HepG2 (cell line): ENCODE results near the gene CAPS. TPM values are rescaled to one million over a fixed set of nuclear protein-coding genes. Genes with fewer than 3 reads are reported as not detected.
A peak's percentile ranks its signal among the peaks of the same experiment; 100 is the strongest.

Source experiments
- ATAC-seq: fragments of 200-7000 bp; cut with Tn5 transposase; 3 replicates; pipeline ENCODE4 v1.9.1; 2020; ENCODE audit warnings: mild to moderate bottlenecking, moderate library complexity
- BruUV-seq: library from RNA; stranded (reverse); fragments of 400-500 nt; replicated peaks from 2 replicates; lab custom pipeline; 2021; lab: Mats Ljungman, UMichigan
- CTCF ChIA-PET: fragments of 300-600 bp; formaldehyde crosslinking; extraction: SDS; loops from one replicate; lab custom pipeline; 2021; ENCODE audit warnings: low total read pairs, inconsistent platforms, low intra/inter-chr PET ratio; lab: Yijun Ruan, JAX
- POLR2A ChIA-PET: fragments of 350-600 bp; sonication (Branson Sonifier 250); formaldehyde crosslinking; loops from one replicate; lab custom pipeline; 2020; ENCODE audit warnings: antibody characterized with exemption, inconsistent platforms; lab: Yijun Ruan, JAX
- DNase-seq: peaks from one replicate; pipeline ENCODE4 v3.0.0-alpha.2; 2015; ENCODE audit warnings: low spot score
- FAIRE-seq: peaks from 3 replicates; lab custom pipeline; 2011; peaks lifted over from hg19 to GRCh38; lab: Jason Lieb, UNC
- H2AFZ ChIP-seq: one replicate; pipeline ENCODE4 v1.6.1; 2011; ENCODE audit warnings: low read length, inconsistent platforms
- H3K27ac ChIP-seq: fragments of 300-600 bp; 3 replicates; pipeline ENCODE4 v1.8.0; 2011; ENCODE audit warnings: mixed run types, mild to moderate bottlenecking, mixed read lengths, low read length, inconsistent platforms; ENCODE audit not compliant: insufficient read depth; ENCODE audit errors: extremely low read length
- H3K27me3 ChIP-seq, 2 experiments: fragments of 200-600 bp in 1 of 2; 2 replicates in 1 of 2; 3 replicates in 1 of 2; pipeline versions ENCODE4 v1.6.0 to v1.8.0; 2011; ENCODE audit warnings: low read length in 2 of 2, mild to moderate bottlenecking in 2 of 2, moderate library complexity in 2 of 2, inconsistent platforms in 1 of 2; ENCODE audit not compliant: insufficient read depth in 2 of 2, control insufficient read depth in 1 of 2
- H3K36me3 ChIP-seq, 2 experiments: fragments of 200-600 bp in 1 of 2; replicated peaks in 1 of 2; 2 replicates in 1 of 2; 3 replicates in 1 of 2; pipeline versions ENCODE4 v1.5.1 to v1.8.0; 2011; ENCODE audit warnings: low read length in 2 of 2, inconsistent platforms in 1 of 2; ENCODE audit not compliant: insufficient read depth in 2 of 2, control insufficient read depth in 1 of 2
- H3K4me1 ChIP-seq: 2 replicates; pipeline ENCODE4 v1.5.1; 2012; ENCODE audit warnings: low read length, inconsistent platforms; ENCODE audit not compliant: insufficient read depth
- H3K4me2 ChIP-seq: 2 replicates; pipeline ENCODE4 v1.6.0; 2011; ENCODE audit warnings: low read depth, low read length, inconsistent platforms
- H3K4me3 ChIP-seq, 3 experiments: fragments of 200-600 bp in 1 of 3; sonication (generic), shearing (Covaris generic) in 1 of 3; replicated peaks in 1 of 3; 2 replicates each; pipeline ENCODE4 v1.5.1; 2011 to 2016; ENCODE audit warnings: low read length in 3 of 3, inconsistent platforms in 2 of 3, low read depth in 2 of 3, mild to moderate bottlenecking in 2 of 3, control low read depth in 1 of 3, mixed read lengths in 1 of 3; ENCODE audit not compliant: insufficient read depth in 1 of 3
- H3K79me2 ChIP-seq: one replicate; pipeline ENCODE4 v1.6.1; 2011; ENCODE audit warnings: low read length, inconsistent platforms; ENCODE audit not compliant: insufficient read depth
- H3K9ac ChIP-seq: 2 replicates; pipeline ENCODE4 v1.6.0; 2011; ENCODE audit warnings: mild to moderate bottlenecking, low read depth, low read length, inconsistent platforms; ENCODE audit not compliant: insufficient read depth
- H3K9me3 ChIP-seq: 2 replicates; pipeline ENCODE4 v1.5.1; 2012; ENCODE audit warnings: mild to moderate bottlenecking, low read length
- H4K20me1 ChIP-seq: 2 replicates; pipeline ENCODE4 v1.6.0; 2011; ENCODE audit warnings: inconsistent platforms, mild to moderate bottlenecking, low read length, moderate library complexity; ENCODE audit not compliant: insufficient read depth
- ARNTL ChIP-seq: sonication (generic); formaldehyde crosslinking; IDR thresholded peaks from 2 replicates; pipeline ENCODE4 v1.4.0; 2020; ENCODE audit warnings: mild to moderate bottlenecking, missing genetic modification reagents
- IKZF4 ChIP-seq: sonication (generic); formaldehyde crosslinking; IDR thresholded peaks from 2 replicates; pipeline ENCODE4 v1.5.1; 2020; ENCODE audit warnings: borderline replicate concordance, mild to moderate bottlenecking, low read depth, missing genetic modification reagents; ENCODE audit errors: not compliant biosample characterization
- MAFF ChIP-seq: IDR thresholded peaks from 2 replicates; pipeline ENCODE4 v1.6.1; 2011; ENCODE audit warnings: low read depth, low read length, improper control_type of control experiment
- MAFK ChIP-seq, 2 experiments: IDR thresholded peaks in 1 of 2; conservative IDR thresholded peaks in 1 of 2; 2 replicates each; pipeline ENCODE4 v1.6.1; 2011; ENCODE audit warnings: improper control_type of control experiment in 2 of 2, low read length in 2 of 2
- MTA1 ChIP-seq: sonication (generic); formaldehyde crosslinking; IDR thresholded peaks from 2 replicates; pipeline ENCODE4 v1.4.0; 2020; ENCODE audit warnings: missing genetic modification reagents, mild to moderate bottlenecking, borderline replicate concordance
- NFE2L2 ChIP-seq: fragments of 150-350 bp; IDR thresholded peaks from 2 replicates; pipeline ENCODE4 v1.6.1; 2014; ENCODE audit warnings: low read length
- PPARG ChIP-seq: conservative IDR thresholded peaks from 2 replicates; pipeline ENCODE4 v1.6.1; 2016; ENCODE audit warnings: missing biosample characterization, missing genetic modification reagents
- ZBTB38 ChIP-seq: sonication (generic); formaldehyde crosslinking; IDR thresholded peaks from 2 replicates; pipeline ENCODE4 v1.5.1; 2020; ENCODE audit warnings: mild to moderate bottlenecking, missing genetic modification reagents
- ZNF230 ChIP-seq: sonication (generic); formaldehyde crosslinking; IDR thresholded peaks from 2 replicates; pipeline ENCODE4 v1.4.0; 2020; ENCODE audit warnings: mild to moderate bottlenecking, missing genetic modification reagents
- WGBS: methylation state at CpG from one replicate; pipeline ENCODE4 v1.1.6; 2017; ENCODE audit warnings: low lambda C conversion rate; 5-methylcytosine and 5-hydroxymethylcytosine counted together
- in situ Hi-C: cut with HindIII; loops from 2 replicates; pipeline ENCODE4 v1.10.0; 2017; ENCODE audit warnings: low pct_unique_long_range_greater_than_20kb; ENCODE audit not compliant: extremely low pct_ligation_motif_present
- intact Hi-C: fragments of 100-400 bp; cut with micrococcal nuclease; formaldehyde crosslinking; loops from one replicate; pipeline ENCODE4 v1.10.0; 2022; ENCODE audit not compliant: unreplicated experiment
- polyA plus RNA-seq, 8 experiments: library from polyadenylated mRNA; depleted of rRNA in 3 of 8; stranded (reverse) in 7 of 8; unstranded in 1 of 8; fragments of >200 nt; fragmentation: Illumina TruSeq in 4 of 8; extraction: Trizol in 4 of 8; gene quantifications; 2 replicates each; pipeline versions ENCODE4 v1.2.1 to v1.2.3, GENCODE V29; 2011 to 2016; ENCODE audit warnings: low read depth in 4 of 8, missing spikeins in 1 of 8, mixed read lengths in 1 of 8; ENCODE audit not compliant: insufficient read depth in 1 of 8
- total RNA-seq, 5 experiments: library from RNA; depleted of rRNA; stranded (reverse); fragments of >200 nt; fragmentation: Illumina TruSeq; extraction: Trizol; gene quantifications; 2 replicates each; pipeline ENCODE4 v1.2.3, GENCODE V29; 2016; ENCODE audit warnings: low read depth in 1 of 5
- TF ChIP-seq, protein P1 (sequence below): sonication (generic); formaldehyde crosslinking; IDR thresholded peaks from 2 replicates; pipeline ENCODE4 v1.8.0; 2022; ENCODE audit warnings: low read depth, missing genetic modification reagents
- TF ChIP-seq, protein P2 (sequence below): sonication (generic); formaldehyde crosslinking; IDR thresholded peaks from 2 replicates; pipeline ENCODE4 v1.4.0; 2020; ENCODE audit warnings: missing genetic modification reagents
- TF ChIP-seq, protein P3 (sequence below): sonication (generic); formaldehyde crosslinking; IDR thresholded peaks from 2 replicates; pipeline ENCODE4 v1.4.0; 2020; ENCODE audit warnings: missing genetic modification reagents

CAPS gene
- total and polyA plus RNA-seq, 2 of the 13 experiments (the other 11 are each of a cell fraction or from before 2014, with no cell fraction given), result 3.1 TPM

DNA sequence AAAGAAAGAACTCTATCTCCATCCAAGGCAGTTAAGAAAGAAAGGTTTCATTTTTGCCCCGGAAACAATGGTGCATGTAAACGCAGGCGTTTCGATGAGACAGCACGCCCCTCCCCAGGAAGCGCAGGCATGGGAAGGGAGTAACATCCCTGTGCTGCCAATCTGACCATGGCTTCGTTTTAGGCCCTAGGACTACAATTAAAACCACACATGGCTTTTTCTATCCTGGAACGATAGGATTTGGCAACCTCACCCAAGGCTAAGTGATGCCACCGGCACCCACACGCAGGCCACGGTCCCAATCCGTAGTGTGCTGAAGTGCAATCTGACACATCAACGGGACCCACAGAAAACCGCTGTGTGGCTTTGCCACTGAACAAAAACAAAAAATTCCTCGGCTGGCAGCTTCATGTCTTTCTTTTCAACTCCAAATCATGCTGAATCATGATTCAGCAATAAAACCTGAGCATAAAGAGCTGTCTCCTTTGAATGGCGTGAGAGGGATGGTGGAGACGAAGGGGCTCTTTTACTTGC is 39.7 kb downstream of the CAPS start:
- intact Hi-C loops (loop anchor here (2.0 kb wide), 1 partner anchor 45 kb away; no protein-coding TSS in a partner anchor), in situ Hi-C loops (loop anchor here (5.0 kb wide), 1 partner anchor 41 kb away; the partner anchor contains the start of gene CAPS)
- Histone ChIP-seq H3K27ac (peak overlapping the region; percentile 58), H3K9ac (0 out of 2 replicates have a peak overlapping the region, but pooled peaks have one; percentile 12), H3K4me1 (peaks cover 66% of the 10 kb centered on the region), H4K20me1 (peaks cover 8% of the 10 kb centered on the region; the same call in 1 of the 2 replicates), H2AFZ (no peak overlapping the region), H3K36me3 (peaks cover 22 to 40% of the 10 kb centered on the region in 2 experiments; a peak in 4 of 5 replicates), H3K27me3 (no peaks in the 10 kb centered on the region), H3K4me2 (peak overlapping the region; percentile 60), H3K9me3 (no peaks in the 10 kb centered on the region), H3K4me3 (peak overlapping the region in 1 of 3 experiments; percentile 38; a peak in 1 of 6 replicates), H3K79me2 (peaks cover 96% of the 10 kb centered on the region)
- ChIA-PET CTCF (no interaction called here), POLR2A (no interaction called here)
- 92% methylated on average over 17 of the region's 17 CpGs for WGBS
- DNase-seq (no peak), ATAC-seq (no peak), FAIRE-seq (no peak)
- TF ChIP-seq MTA1 (no peak), IKZF4 (CRISPR knock-in tag) (no peak), ARNTL (CRISPR knock-in tag) (no peak), ZBTB38 (CRISPR knock-in tag) (0 out of 2 replicates have a peak, but pooled peaks have one; percentile 18), ZNF230 (CRISPR knock-in tag) (no peak), PPARG (CRISPR knock-in tag) (no peak), MAFF (peak; percentile 61), NFE2L2 (peak; percentile 80), MAFK (conservative IDR thresholded peaks at IDR 0.05 in 1 of 2, IDR thresholded peaks at IDR 0.05 in 1 of 2; ENCODE audit: low read length in 2 of 2) (peak; percentile 74 to 80)
- TF ChIP-seq, protein P1, sequence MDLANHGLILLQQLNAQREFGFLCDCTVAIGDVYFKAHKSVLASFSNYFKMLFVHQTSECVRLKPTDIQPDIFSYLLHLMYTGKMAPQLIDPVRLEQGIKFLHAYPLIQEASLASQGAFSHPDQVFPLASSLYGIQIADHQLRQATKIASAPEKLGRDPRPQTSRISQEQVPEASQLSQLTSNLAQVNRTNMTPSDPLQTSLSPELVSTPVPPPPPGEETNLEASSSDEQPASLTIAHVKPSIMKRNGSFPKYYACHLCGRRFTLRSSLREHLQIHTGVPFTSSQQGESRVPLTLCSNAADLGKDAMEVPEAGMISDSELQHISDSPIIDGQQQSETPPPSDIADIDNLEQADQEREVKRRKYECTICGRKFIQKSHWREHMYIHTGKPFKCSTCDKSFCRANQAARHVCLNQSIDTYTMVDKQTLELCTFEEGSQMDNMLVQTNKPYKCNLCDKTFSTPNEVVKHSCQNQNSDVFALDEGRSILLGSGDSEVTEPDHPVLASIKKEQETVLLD (CRISPR knock-in tag), result no peak
- TF ChIP-seq, protein P2, sequence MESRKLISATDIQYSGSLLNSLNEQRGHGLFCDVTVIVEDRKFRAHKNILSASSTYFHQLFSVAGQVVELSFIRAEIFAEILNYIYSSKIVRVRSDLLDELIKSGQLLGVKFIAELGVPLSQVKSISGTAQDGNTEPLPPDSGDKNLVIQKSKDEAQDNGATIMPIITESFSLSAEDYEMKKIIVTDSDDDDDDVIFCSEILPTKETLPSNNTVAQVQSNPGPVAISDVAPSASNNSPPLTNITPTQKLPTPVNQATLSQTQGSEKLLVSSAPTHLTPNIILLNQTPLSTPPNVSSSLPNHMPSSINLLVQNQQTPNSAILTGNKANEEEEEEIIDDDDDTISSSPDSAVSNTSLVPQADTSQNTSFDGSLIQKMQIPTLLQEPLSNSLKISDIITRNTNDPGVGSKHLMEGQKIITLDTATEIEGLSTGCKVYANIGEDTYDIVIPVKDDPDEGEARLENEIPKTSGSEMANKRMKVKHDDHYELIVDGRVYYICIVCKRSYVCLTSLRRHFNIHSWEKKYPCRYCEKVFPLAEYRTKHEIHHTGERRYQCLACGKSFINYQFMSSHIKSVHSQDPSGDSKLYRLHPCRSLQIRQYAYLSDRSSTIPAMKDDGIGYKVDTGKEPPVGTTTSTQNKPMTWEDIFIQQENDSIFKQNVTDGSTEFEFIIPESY (CRISPR knock-in tag), result peak; percentile 72; the same call in 1 of the 2 replicates
- TF ChIP-seq, protein P3, sequence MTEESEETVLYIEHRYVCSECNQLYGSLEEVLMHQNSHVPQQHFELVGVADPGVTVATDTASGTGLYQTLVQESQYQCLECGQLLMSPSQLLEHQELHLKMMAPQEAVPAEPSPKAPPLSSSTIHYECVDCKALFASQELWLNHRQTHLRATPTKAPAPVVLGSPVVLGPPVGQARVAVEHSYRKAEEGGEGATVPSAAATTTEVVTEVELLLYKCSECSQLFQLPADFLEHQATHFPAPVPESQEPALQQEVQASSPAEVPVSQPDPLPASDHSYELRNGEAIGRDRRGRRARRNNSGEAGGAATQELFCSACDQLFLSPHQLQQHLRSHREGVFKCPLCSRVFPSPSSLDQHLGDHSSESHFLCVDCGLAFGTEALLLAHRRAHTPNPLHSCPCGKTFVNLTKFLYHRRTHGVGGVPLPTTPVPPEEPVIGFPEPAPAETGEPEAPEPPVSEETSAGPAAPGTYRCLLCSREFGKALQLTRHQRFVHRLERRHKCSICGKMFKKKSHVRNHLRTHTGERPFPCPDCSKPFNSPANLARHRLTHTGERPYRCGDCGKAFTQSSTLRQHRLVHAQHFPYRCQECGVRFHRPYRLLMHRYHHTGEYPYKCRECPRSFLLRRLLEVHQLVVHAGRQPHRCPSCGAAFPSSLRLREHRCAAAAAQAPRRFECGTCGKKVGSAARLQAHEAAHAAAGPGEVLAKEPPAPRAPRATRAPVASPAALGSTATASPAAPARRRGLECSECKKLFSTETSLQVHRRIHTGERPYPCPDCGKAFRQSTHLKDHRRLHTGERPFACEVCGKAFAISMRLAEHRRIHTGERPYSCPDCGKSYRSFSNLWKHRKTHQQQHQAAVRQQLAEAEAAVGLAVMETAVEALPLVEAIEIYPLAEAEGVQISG (CRISPR knock-in tag), result no peak
- BruUV-seq, result no TSS peak
